Loucy (cell line): ENCODE measurements around the gene FAM98C.
"Not testable (repeated sequence)": the region's sequence is repeated elsewhere in the genome, so short reads cannot be mapped to it uniquely, and the experiment has no call there.

Experiments
- H2AFZ ChIP-seq: fragments of 200-600 bp; sonication (generic); 2 replicates; pipeline ENCODE4 v1.6.0; 2016; ENCODE audit warnings: antibody characterized with exemption, mild to moderate bottlenecking, low read length, moderate library complexity
- H3F3A ChIP-seq: fragments of 200-600 bp; 2 replicates; pipeline ENCODE4 v1.6.0; 2016; ENCODE audit warnings: antibody characterized with exemption, low read depth, mild to moderate bottlenecking
- H3K27me3 ChIP-seq: fragments of 200-600 bp; sonication (generic); 2 replicates; pipeline ENCODE4 v1.6.1; 2014; ENCODE audit warnings: low read length, mild to moderate bottlenecking; ENCODE audit not compliant: insufficient read depth, poor library complexity, severe bottlenecking
- H3K36me3 ChIP-seq: fragments of 200-600 bp; sonication (generic); 2 replicates; pipeline ENCODE4 v1.6.1; 2016; ENCODE audit warnings: low read length; ENCODE audit not compliant: insufficient read depth
- H3K4me1 ChIP-seq: fragments of 200-600 bp; sonication (generic); 2 replicates; pipeline ENCODE4 v1.5.1; 2014; ENCODE audit warnings: low read length, mild to moderate bottlenecking; ENCODE audit not compliant: insufficient read depth, poor library complexity, severe bottlenecking
- H3K4me2 ChIP-seq: fragments of 200-600 bp; sonication (generic); 2 replicates; pipeline ENCODE4 v1.6.0; 2014; ENCODE audit warnings: antibody characterized with exemption, low read length, low read depth, mild to moderate bottlenecking; ENCODE audit not compliant: poor library complexity, severe bottlenecking
- H3K4me3 ChIP-seq: fragments of 200-600 bp; sonication (generic); 2 replicates; pipeline ENCODE4 v1.5.1; 2014; ENCODE audit warnings: low read length, mild to moderate bottlenecking, mixed read lengths; ENCODE audit not compliant: poor library complexity, severe bottlenecking
- H3K79me2 ChIP-seq: fragments of 200-600 bp; sonication (generic); 2 replicates; pipeline ENCODE4 v1.6.1; 2014; ENCODE audit warnings: low read length; ENCODE audit not compliant: insufficient read depth
- H3K9ac ChIP-seq: fragments of 200-600 bp; sonication (generic); 2 replicates; pipeline ENCODE4 v1.6.0; 2014; ENCODE audit warnings: mild to moderate bottlenecking, low read depth, low read length, moderate library complexity; ENCODE audit not compliant: poor library complexity, severe bottlenecking
- H3K9me2 ChIP-seq: fragments of 200-600 bp; sonication (generic); replicated peaks from 2 replicates; pipeline ENCODE4 v1.6.1; 2016; ENCODE audit warnings: low read depth, low read length, mixed read lengths
- H3K9me3 ChIP-seq: fragments of 200-600 bp; sonication (generic); 2 replicates; pipeline ENCODE4 v1.6.1; 2014; ENCODE audit warnings: mild to moderate bottlenecking, antibody characterized with exemption, low read length, low read depth; ENCODE audit not compliant: insufficient read depth
- H4K20me1 ChIP-seq: fragments of 200-600 bp; sonication (generic); 2 replicates; pipeline ENCODE4 v1.6.0; 2014; ENCODE audit warnings: antibody characterized with exemption, low read length, mild to moderate bottlenecking; ENCODE audit not compliant: insufficient read depth, poor library complexity, severe bottlenecking
- EZH2phosphoT487 ChIP-seq: fragments of 200-600 bp; IDR thresholded peaks from 2 replicates; pipeline ENCODE4 v1.6.1; 2018; ENCODE audit warnings: antibody characterized with exemption, mild to moderate bottlenecking, moderate library complexity, borderline replicate concordance
- TF ChIP-seq, protein P1 (sequence below): fragments of 200-600 bp; sonication (generic); conservative IDR thresholded peaks from 2 replicates; pipeline ENCODE4 v1.5.1; 2014; ENCODE audit warnings: mild to moderate bottlenecking, antibody characterized with exemption, low read length

The FAM98C gene

GRCh38 chr19:38361633-38362075 is 41.2 kb upstream of the FAM98C start:
- Histone ChIP-seq H3K9me2 (no peaks in the 10 kb centered on the region), H4K20me1 (no peaks in the 10 kb centered on the region), H3K4me2 (peak overlapping the region; percentile 67), H3K4me1 (no peaks in the 10 kb centered on the region), H3K27me3 (no peaks in the 10 kb centered on the region), H3K9me3 (no peaks in the 10 kb centered on the region), H2AFZ (peak overlapping the region; percentile 92), H3K36me3 (no peaks in the 10 kb centered on the region), H3K79me2 (no peaks in the 10 kb centered on the region), H3K9ac (no peak overlapping the region), H3K4me3 (peak overlapping the region; percentile 70), H3F3A (no peaks in the 10 kb centered on the region)
- TF ChIP-seq EZH2phosphoT487, result no peak
- TF ChIP-seq, protein P1, sequence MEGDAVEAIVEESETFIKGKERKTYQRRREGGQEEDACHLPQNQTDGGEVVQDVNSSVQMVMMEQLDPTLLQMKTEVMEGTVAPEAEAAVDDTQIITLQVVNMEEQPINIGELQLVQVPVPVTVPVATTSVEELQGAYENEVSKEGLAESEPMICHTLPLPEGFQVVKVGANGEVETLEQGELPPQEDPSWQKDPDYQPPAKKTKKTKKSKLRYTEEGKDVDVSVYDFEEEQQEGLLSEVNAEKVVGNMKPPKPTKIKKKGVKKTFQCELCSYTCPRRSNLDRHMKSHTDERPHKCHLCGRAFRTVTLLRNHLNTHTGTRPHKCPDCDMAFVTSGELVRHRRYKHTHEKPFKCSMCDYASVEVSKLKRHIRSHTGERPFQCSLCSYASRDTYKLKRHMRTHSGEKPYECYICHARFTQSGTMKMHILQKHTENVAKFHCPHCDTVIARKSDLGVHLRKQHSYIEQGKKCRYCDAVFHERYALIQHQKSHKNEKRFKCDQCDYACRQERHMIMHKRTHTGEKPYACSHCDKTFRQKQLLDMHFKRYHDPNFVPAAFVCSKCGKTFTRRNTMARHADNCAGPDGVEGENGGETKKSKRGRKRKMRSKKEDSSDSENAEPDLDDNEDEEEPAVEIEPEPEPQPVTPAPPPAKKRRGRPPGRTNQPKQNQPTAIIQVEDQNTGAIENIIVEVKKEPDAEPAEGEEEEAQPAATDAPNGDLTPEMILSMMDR, result no peak

- peak overlapping the region; percentile 70 for H3K4me3 ChIP-seq
- H2AFZ ChIP-seq, result peak overlapping the region; percentile 92
- peak overlapping the region; percentile 67 for H3K4me2 ChIP-seq
- no peak for TF ChIP-seq EZH2phosphoT487
- TF ChIP-seq, protein P1, result no peak
- H3K9ac ChIP-seq, result no peak overlapping the region
- H3K9me2 ChIP-seq, result no peaks in the 10 kb centered on the region
- H3K27me3 ChIP-seq, result no peaks in the 10 kb centered on the region
- no peaks in the 10 kb centered on the region for H3K4me1 ChIP-seq
- no peaks in the 10 kb centered on the region for H3F3A ChIP-seq
- H4K20me1 ChIP-seq, result no peaks in the 10 kb centered on the region
- H3K9me3 ChIP-seq, result no peaks in the 10 kb centered on the region
- H3K36me3 ChIP-seq, result no peaks in the 10 kb centered on the region
- H3K79me2 ChIP-seq, result no peaks in the 10 kb centered on the region
Observed at GRCh38 chr19:38362076-38362945, 40.6 kb upstream of the FAM98C start.

DNA sequence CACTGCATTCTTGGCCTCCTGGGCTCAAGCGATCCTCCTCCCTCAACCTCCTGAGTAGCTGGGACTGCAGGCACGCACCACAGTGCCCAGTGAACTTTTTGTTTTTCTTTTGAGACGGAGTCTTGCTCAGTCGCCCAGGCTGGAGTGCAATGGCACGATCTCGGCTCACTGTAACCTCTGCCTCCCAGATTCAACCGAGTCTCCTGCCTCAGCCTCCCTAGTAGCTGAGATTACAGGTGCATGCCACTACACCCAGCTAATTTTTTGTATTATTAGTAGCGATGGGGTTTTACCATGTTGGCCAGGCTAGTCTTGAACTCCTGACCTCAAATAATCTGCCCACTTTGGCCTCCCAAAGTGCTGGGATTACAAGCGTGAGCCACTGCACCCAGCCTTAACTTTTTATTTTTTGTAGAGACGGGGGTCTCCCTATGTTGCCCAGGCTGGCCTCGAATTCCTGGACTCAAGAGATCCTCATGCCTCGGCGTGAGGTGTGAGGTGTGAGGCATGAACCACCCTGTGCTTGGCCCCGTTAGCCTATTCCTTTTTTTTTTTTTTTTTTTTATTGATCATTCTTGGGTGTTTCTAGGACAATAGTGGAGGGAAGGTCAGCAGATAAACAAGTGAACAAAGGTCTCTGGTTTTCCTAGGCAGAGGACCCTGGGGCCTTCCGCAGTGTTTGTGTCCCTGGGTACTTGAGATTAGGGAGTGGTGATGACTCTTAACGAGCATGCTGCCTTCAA is 39.8 kb upstream of the FAM98C start:
- H3K36me3 ChIP-seq, H4K20me1 ChIP-seq, H3F3A ChIP-seq, H3K9me3 ChIP-seq, H3K79me2 ChIP-seq, H3K27me3 ChIP-seq, H3K4me1 ChIP-seq, H2AFZ ChIP-seq, H3K9me2 ChIP-seq, H3K9ac ChIP-seq: not testable (repeated sequence)
- H3K4me3 ChIP-seq, result peak overlapping the region; percentile 70
- H3K4me2 ChIP-seq, result peak overlapping the region; percentile 67
